HepG2 (cell line): ENCODE data around the gene CALML4. TPM values are rescaled to one million over a fixed set of nuclear protein-coding genes. Genes with fewer than 3 reads are reported as not detected.

ENCODE experiments used
- GABPB1 ChIP-seq: IDR thresholded peaks from 2 replicates; pipeline ENCODE4 v1.6.1; 2016; ENCODE audit warnings: mild to moderate bottlenecking, missing genetic modification reagents, moderate library complexity, missing compliant biosample characterization
- HNRNPH1 ChIP-seq: fragments of 200-400 bp; formaldehyde crosslinking; optimal IDR thresholded peaks from 2 replicates; pipeline ENCODE3; 2017; ENCODE audit warnings: mild to moderate bottlenecking, low read depth, low read length
- HOXA5 ChIP-seq: sonication (generic); formaldehyde crosslinking; IDR thresholded peaks from 2 replicates; pipeline ENCODE4 v1.4.0; 2020; ENCODE audit warnings: missing genetic modification reagents
- KDM2A ChIP-seq: sonication (generic); formaldehyde crosslinking; IDR thresholded peaks from 2 replicates; pipeline ENCODE4 v1.4.0; 2020; ENCODE audit warnings: low read depth, missing genetic modification reagents, borderline replicate concordance
- PRMT3 ChIP-seq: sonication (generic); formaldehyde crosslinking; IDR thresholded peaks from 2 replicates; pipeline ENCODE4 v1.8.1; 2022; ENCODE audit warnings: low read depth, mild to moderate bottlenecking, moderate library complexity, missing genetic modification reagents, borderline replicate concordance
- RAD21 ChIP-seq: fragments of 450-650 bp; formaldehyde crosslinking; IDR thresholded peaks from 2 replicates; pipeline ENCODE4 v1.5.0; 2020; ENCODE audit warnings: mild to moderate bottlenecking
- SMC3 ChIP-seq: IDR thresholded peaks from 2 replicates; pipeline ENCODE4 v1.6.1; 2011; ENCODE audit warnings: low read length, improper control_type of control experiment
- STAG1 ChIP-seq: sonication (generic); formaldehyde crosslinking; IDR thresholded peaks from 2 replicates; pipeline ENCODE4 v1.4.0; 2020; ENCODE audit warnings: missing genetic modification reagents
- STAT5B ChIP-seq: sonication (generic); formaldehyde crosslinking; IDR thresholded peaks from 2 replicates; pipeline ENCODE4 v1.4.0; 2020; ENCODE audit warnings: missing genetic modification reagents
- TIGD3 ChIP-seq: sonication (generic); formaldehyde crosslinking; IDR thresholded peaks from 2 replicates; pipeline ENCODE4 v1.5.1; 2020; ENCODE audit warnings: mild to moderate bottlenecking, missing genetic modification reagents, borderline replicate concordance
- TMF1 ChIP-seq: sonication (generic); formaldehyde crosslinking; IDR thresholded peaks from 2 replicates; pipeline ENCODE4 v1.8.1; 2022; ENCODE audit warnings: low read depth, missing genetic modification reagents
- ZBTB20 ChIP-seq: sonication (generic); formaldehyde crosslinking; IDR thresholded peaks from 2 replicates; pipeline ENCODE4 v1.8.1; 2023; ENCODE audit warnings: missing genetic modification reagents, low read depth, mild to moderate bottlenecking, borderline replicate concordance
- ZFP91 ChIP-seq: sonication (generic); formaldehyde crosslinking; IDR thresholded peaks from 2 replicates; pipeline ENCODE4 v1.9.0; 2022; ENCODE audit warnings: missing genetic modification reagents, mild to moderate bottlenecking, borderline replicate concordance
- ZMYM4 ChIP-seq: sonication (generic); formaldehyde crosslinking; IDR thresholded peaks from 2 replicates; pipeline ENCODE4 v1.8.1; 2023; ENCODE audit warnings: mild to moderate bottlenecking, missing genetic modification reagents
- ZNF20 ChIP-seq: sonication (generic); formaldehyde crosslinking; IDR thresholded peaks from 2 replicates; pipeline ENCODE4 v1.4.0; 2020; ENCODE audit warnings: mild to moderate bottlenecking, moderate library complexity, missing genetic modification reagents
- ZNF224 ChIP-seq: sonication (generic); formaldehyde crosslinking; IDR thresholded peaks from 2 replicates; pipeline ENCODE4 v1.5.0; 2020; ENCODE audit warnings: mild to moderate bottlenecking, missing genetic modification reagents
- ZNF281 ChIP-seq: sonication (generic); formaldehyde crosslinking; IDR thresholded peaks from 2 replicates; pipeline ENCODE4 v1.4.0; 2020; ENCODE audit warnings: missing genetic modification reagents, borderline replicate concordance
- ZNF691 ChIP-seq: sonication (generic); formaldehyde crosslinking; IDR thresholded peaks from 2 replicates; pipeline ENCODE4 v1.4.0; 2020; ENCODE audit warnings: missing genetic modification reagents, low read depth, mild to moderate bottlenecking, borderline replicate concordance
- ZNF740 ChIP-seq: sonication (generic); formaldehyde crosslinking; IDR thresholded peaks from 2 replicates; pipeline ENCODE4 v1.4.0; 2020; ENCODE audit warnings: missing genetic modification reagents
- ZNF878 ChIP-seq: sonication (generic); formaldehyde crosslinking; IDR thresholded peaks from 2 replicates; pipeline ENCODE4 v1.8.1; 2023; ENCODE audit warnings: mild to moderate bottlenecking, missing genetic modification reagents, moderate library complexity
- polyA plus RNA-seq, 8 experiments: library from polyadenylated mRNA; depleted of rRNA in 3 of 8; stranded (reverse) in 7 of 8; unstranded in 1 of 8; fragments of >200 nt; fragmentation: Illumina TruSeq in 4 of 8; extraction: Trizol in 4 of 8; gene quantifications; 2 replicates each; pipeline versions ENCODE4 v1.2.1 to v1.2.3, GENCODE V29; 2011 to 2016; ENCODE audit warnings: low read depth in 4 of 8, missing spikeins in 1 of 8, mixed read lengths in 1 of 8; ENCODE audit not compliant: insufficient read depth in 1 of 8
- total RNA-seq, 5 experiments: library from RNA; depleted of rRNA; stranded (reverse); fragments of >200 nt; fragmentation: Illumina TruSeq; extraction: Trizol; gene quantifications; 2 replicates each; pipeline ENCODE4 v1.2.3, GENCODE V29; 2016; ENCODE audit warnings: low read depth in 1 of 5

CALML4 gene
- total and polyA plus RNA-seq, 2 of the 13 experiments (the other 11 are each of a cell fraction or from before 2014, with no cell fraction given) = 3.6 to 8.7 TPM

GRCh38 chr15:68210821-68211655, 5.9 kb upstream of the CALML4 start (continued):
- peak; percentile 19; the same call in 1 of the 2 replicates for TF ChIP-seq SMC3
- peak; percentile 43; the same call in 1 of the 2 replicates for TF ChIP-seq GABPB1 (CRISPR knock-in tag)
- no peak for TF ChIP-seq PRMT3 (CRISPR knock-in tag)
- no peak for TF ChIP-seq ZBTB20 (CRISPR knock-in tag)
- 0 out of 2 replicates have a peak, but pooled peaks have one; percentile 31 for TF ChIP-seq ZMYM4 (CRISPR knock-in tag)
- TF ChIP-seq TIGD3 (CRISPR knock-in tag) = no peak
- no peak for TF ChIP-seq ZNF224 (CRISPR knock-in tag)
- no peak for TF ChIP-seq HNRNPH1
- no peak for TF ChIP-seq ZNF878 (CRISPR knock-in tag)
- TF ChIP-seq ZFP91 = 0 out of 2 replicates have a peak, but pooled peaks have one; percentile 49
- TF ChIP-seq STAT5B = no peak
- TF ChIP-seq ZNF281 (CRISPR knock-in tag) = peak; percentile 73; the same call in 1 of the 2 replicates
- TF ChIP-seq ZNF691 (CRISPR knock-in tag) = no peak
- peak; percentile 69 for TF ChIP-seq RAD21
- peak; percentile 71 for TF ChIP-seq STAG1 (CRISPR knock-in tag)
- TF ChIP-seq TMF1 = no peak
- TF ChIP-seq ZNF20 = no peak
- TF ChIP-seq HOXA5 = no peak
- TF ChIP-seq ZNF740 (CRISPR knock-in tag) = peak; percentile 92
- TF ChIP-seq KDM2A = 0 out of 2 replicates have a peak, but pooled peaks have one; percentile 39
